CD4-positive, alpha-beta T cell treated with Interleukin-4 for 1 hour (primary cell): Measurements from ENCODE around the gene ASB16.

Experiments used
- DNase-seq, 2 donors: peaks; one replicate each; pipeline ENCODE4 v3.0.0-alpha.2; 2020 to 2022

Gene ASB16

DNA sequence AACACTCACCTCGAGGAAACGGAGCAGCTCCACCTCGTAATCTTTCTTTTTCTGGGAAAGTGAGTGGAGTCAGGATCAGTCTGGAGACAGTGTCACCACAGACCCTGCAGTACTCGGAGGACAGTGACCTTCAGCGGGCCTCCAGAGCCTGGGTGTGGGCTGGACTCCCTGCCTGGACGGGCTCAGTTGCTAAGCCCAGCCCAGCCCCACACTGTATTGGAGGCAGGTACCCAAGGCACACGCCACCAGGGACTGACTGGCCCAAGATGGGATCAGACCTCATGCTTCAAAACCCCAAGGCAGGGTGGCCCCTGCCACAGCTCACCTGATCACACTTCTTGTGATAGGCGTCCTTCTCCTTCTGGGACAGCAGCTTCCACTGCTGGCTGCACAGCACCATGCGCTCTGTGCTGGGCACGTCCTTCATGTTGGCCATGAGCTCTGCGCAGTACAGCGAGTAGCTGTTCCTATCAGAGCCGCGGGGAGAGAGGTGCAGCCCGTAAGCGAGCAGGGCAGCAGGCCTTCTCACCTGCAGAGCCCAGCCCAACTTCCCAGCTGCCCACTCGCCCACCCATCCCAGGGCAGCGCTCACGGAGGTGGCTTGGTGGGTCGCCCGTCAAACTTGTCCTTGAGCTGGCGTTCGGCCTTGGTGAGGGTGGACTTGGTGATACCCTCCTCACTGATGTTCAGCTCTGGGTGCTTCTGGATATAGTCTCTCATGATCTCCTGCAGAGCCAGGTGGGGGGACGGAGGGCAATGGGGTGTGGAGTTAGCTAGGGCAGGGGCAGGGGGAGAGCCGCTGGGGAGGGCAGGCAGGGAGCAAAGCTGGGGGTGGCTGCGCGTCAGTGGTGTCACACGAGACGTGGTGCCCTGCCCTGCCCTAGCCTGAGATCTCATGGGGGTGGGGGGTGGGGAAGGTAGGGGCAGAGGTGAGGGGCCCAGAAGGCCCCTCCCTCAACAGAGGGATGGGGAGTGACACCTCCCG, 41.1 kb downstream of the ASB16 start:
- no peak for DNase-seq

DNA sequence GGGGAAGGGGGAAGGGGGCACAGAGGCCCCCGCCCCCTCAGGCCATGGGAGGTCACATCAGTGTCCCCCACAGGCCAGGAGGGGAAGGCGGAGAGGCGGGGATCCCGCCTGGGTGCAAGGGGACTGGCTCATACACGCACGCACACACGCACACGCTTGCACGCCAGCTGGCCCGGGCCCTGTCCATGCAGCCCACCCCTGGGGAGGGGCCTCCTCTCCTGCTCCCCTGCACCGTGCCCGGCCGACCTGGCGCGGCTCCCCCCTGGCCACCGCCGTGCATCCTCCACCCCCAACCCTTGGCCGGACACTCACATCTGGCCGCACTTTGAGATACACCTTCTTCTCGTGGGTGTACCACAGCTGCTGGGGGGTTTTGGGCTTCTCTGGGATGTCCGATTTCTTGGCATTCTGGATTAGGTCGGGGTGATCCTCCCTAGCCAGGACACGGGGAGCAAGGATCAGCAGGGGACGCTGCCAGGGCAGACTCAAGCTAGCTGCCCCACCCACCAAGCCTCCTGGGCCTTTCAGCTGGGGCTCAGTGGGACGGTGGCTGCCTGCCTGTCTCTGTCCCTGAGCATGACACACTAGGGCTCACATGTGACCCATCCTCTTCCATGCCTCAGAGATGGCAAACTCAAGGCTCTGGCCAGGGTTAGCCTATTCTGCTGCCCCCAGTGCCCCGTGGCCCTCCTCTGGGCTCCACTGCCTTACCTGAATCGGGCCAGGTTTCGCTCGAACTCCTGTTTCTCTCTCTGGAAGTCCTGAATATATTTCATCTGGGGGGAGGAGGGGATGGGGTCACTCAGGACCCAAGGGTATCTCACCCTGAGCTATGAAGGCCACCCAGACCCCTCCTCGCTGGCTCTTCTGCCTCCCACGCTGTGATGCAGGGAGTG, 42.3 kb downstream of the ASB16 start:
- DNase-seq, result no peak

DNA sequence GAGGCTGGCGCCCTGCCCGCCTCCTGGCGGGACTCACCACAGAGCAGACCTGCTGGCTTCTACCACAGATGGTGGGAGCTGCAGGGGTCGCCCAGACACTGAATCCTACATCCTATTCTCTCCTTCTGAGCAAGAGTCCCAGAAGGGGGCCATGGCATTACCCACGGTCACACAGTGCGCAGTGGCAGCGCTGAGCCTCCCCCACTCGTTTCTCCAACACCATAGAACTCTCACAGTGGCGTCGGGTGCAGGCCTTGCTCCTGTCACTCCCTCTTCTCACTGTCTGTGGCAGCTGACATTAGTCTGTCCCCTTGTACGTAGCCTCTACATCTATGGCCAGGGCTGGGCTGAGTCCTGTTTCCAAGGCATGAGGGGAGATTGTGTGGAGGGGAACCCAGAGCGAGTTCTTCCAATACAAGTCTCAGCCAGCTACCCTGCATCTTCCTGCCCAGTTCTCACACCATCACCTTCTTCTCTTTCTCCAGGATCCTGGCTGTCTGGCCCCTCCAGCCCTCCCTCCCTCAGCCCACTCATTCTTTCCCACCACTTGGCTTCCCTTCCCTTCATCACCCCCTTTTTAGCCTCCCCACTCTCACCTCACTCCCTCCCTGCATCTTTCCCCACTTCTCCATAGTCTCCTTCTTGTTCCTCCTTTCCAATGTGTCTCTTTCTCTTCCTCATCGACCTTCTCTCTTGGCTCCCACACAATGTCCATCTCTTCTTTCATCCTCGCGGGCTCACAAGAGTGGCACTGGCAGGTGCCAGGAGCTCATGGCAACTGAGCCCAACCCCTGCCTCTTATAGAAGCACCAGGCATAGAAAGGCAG, 43.1 kb downstream of the ASB16 start:
- no peak for DNase-seq

DNA sequence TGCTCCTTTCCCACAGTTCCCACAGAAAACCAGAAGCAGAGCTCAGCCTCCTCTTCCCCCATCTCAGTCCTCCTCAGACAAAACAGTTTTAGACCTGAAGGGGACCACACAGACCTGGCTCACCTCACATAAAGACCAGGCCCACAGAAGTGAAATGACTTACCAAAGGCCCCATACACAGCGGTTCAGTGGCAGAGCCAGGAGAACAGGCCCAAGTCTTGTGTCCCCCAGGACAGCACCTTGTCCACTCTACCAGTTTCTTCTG, 43.7 kb downstream of the ASB16 start:
- no peak for DNase-seq

DNA sequence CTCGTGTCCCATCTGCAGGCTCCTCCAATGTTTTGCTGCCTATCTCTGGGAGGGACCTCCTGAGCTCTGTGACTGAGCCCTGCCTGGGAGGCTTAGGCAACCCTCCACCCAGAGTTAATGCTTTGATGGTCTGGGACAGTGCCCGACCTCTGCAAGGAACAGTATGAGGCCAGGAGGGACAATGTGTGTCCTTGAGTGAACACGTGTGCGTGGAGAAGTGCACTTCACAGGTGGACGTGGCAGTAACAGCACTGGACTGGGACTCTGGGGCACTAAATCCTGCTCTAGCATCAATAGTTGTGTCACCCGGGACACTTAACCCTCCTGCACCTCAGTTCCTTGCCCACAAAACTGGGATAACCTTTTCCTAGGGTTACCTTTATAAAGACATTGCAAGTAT, 44.4 kb downstream of the ASB16 start:
- DNase-seq, result no peak

DNA sequence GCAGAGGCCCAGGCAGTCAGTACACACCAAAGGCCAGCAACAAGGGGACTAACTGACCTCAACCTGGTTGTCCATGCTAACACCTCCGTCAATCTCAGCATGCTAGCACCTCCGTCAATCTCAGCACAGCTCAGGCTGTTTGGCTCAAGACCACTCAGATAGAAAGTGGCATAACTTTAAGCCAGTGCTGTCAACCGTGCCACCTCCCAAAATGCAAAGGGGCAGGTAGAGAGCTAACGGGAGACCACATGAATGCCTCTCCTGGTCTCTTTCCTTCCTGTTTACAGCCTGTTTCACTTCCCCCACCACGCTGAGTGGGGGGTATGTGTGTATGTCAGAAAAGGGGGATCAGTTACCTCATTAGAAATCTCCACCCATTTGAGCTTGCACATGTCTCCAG, 45.7 kb downstream of the ASB16 start:
- peak; percentile 56 to 67 for DNase-seq

DNA sequence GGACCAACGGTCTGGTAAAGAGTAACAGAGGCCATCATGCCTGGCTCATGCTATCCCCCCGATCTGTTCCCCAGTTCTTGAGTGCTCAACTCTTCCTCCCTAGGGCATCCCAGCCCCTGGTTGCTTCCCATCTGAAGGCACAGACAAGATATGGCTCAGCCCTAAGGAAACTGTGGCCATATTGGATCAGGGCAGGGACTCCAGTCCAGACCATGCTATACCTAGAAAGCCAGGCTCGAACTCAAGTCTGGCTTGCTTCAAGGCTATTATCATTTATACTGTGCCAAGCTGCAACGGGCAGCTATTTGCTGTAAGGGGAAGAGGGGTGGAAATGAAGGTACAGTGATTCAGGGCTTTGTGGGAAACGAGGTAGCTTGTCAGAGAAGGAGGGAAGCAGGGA, 46.2 kb downstream of the ASB16 start:
- no peak for DNase-seq

DNA sequence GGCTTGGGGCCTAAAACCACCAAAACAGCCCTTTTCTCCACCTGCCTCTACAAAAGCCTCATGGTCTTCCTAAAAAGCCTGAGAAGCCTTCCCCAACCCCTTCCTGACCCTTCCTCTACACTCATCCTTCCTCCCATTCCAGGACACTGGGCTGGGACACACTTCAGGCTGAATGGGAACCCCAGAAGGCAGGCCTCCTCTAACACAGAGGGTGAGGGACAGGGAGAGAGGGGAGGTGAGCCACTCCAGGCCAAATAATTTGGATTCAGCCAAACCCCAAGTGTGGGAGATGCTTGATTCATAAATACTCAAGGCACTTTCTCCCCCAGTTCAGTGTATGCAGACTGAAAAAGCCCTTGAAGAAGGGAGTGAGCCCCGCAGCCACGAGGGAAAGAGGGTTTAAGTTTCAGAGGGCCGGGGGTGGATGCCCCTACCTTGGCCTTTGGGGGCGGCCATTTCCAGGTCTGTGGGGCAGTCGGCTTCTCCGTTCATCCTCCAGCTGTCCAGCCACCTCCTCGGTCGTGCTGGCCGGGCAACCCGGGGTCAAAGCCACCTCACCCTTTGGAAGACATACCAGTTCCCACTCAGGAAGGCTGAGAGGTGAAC, 47.3 kb downstream of the ASB16 start:
- DNase-seq, result no peak

DNA sequence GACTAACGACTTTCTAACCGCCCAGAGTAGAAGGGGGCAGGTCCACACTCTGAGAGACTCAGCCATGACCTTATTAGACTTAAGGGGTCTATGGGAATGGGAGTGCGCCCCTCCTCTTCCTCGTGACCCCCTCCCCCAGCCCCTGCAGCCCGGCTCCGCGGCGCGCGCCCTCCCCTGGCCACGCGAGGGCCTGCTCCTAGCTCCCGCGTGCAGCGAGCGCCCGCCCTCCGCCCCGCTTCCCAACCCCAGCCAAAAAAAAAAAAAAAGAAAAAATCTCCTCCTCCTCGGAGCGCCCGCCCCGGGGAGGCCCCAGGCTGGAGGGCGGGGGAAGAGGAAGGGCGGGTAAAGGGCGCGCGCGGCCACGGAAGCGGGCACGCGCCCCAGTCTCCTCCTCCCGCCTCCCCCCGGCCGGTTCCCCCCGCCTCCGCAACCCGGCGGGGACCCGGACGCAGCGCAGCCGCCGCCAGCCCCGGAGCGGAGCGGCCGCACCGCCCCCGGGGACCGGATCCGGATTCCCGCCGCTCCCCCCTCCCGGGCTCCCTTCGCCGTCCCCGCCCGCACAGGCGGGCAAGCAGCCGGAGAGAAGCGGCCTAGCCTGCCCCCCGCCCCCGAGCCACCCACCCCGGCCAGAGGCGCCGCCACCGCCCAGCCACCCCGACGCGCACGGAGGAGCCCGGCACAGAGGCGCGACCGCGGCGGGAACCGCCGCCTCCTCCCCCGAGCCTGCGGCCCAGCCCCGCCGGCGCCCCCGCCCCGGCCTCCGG, 48.0 kb downstream of the ASB16 start:
- DNase-seq, result peak; percentile 90 to 91

DNA sequence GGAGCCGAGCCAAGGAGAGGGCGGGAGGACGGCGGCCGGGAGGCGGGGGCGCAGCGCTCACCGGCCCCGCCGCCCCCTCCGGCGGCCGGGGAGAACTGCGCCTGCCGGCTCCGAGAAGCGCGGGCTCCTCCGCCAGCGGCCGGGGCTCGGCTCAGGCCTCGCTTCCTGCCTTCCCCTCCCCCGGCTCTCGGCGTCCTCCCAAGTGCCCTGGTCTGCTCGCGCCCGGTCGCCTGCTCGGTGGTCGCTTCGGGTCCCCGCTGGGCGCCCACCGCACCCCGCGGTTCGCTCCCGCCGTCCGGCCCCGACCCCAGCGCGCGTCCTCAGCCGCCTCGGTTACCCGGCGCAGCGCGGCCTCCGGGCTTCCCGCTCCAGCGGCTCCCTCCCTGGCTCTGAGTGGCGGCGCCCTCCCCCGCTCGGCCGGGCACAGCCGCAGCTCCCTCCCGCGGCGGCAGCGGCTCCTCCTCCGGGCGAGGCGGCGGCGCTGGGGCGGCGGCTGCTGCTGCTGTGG, 48.7 kb downstream of the ASB16 start:
- DNase-seq, result peak; percentile 68 to 74

DNA sequence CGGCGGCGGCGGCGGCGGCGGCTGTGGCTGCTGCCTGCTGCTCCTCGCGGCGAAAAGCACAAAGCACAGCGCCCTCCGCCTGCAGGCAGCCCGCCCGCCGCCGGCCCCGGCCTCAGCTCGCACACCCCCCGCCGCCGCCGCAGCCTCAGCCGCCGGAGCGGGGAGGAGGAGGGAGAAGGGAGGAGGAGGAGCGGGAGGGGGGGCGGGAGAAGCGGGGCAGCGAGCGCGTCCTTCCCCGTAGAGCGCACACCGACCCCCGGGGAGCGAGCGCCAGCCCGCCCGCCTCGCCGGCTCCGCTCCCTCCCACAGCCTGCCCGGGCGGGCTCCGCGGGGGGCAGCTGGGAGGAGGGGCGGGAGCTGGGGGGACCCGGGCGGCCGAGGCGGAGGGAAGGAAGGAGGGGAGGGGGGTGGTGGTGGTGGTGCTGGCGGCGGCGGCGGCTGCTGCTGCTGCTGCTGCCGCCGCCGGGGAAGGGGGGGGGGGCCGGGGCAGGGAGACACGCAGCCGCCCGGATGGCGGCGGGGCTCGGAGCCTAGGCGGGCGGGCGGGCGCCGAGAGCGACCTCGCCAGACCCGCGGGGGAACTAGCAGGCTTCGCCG, 49.2 kb downstream of the ASB16 start, which contains the start of gene UBTF:
Gene UBTF (minus strand): TSS at position 60 of the 597 bp plus-strand sequence. CDS start 1,446 bp downstream, outside the sequence.
- peak; percentile 80 to 83 for DNase-seq

DNA sequence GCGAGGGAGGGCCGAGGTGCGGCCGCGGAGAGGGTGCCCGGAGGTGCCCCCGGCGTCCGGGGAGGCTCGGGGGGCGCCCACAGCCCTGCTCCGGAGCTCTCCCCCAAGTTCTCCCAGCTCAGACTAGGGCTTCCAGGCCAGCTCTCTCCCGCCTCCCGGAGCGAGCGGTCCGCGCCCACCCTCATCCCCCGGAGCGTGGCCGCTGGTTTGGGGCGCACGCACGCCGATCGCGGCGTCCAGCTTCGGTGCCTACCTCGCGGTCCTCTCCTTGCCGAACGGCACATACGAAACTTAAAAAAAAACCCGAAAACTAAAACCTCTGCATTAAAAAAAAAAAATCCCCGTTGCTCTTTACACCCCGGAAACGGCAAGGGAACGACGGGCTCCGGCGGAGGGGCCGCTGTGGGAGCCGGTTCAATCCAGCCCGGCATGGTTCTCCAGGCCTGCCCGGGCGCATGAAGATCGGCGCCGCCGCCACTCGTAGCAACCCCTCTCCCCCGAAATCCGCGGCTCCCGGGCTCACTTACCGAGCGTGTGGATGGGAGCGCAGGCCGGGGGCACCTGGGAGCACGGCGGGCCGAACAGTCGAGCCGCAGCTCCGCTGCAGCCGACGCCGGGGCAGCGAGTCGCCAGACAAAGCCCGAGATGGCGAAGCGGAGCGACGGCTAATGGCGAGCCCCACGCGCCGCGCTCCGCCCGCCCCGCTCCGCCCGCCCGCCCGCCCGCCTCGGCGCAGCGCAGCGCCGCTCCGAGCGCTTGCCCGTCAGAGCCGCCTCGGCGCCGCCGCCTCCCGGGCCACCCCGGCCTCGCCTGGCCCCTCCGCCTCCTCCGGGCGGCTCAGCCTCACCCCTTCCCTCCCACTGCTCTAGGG, 49.9 kb downstream of the ASB16 start:
- peak; percentile 39 to 56 for DNase-seq

DNA sequence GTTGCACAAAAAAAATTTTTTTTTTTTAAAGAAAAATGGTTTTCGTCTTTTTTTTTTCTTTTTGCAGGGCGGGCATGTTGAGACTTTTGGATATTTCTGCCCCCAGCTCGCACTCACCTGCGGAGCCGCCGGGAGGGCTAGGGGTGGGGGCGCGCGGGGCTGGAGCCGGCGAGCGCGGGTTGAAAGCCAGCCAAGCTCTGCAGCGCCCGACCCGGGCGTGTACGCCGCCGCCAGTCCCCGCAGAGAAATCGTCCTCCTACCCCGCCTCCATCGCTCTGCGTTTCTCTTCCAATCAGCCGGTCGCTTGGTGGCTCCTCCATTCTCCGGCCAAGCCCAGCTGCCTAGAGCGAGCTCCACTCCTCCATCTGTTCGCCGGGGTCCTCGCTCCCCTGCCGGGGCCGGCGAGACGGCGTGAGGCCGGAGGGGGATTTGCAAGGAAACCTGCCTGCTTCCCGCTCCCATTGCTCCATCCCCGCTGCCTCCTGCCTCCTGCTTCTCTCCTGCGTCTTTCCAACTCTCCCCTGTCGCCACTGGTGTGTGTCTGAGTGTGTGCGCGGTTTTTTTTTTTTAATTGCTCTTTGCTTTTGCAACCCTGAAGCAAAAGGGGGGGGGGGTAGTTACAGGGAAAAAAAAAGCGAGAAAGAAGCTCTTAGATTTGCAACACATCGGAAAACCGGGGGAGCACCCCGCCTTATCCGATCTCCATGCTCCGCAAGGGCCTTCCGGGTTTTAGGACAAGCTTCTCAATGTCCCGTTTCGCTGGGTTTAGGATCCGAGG, 50.8 kb downstream of the ASB16 start:
- DNase-seq, result peak; percentile 66 to 67

DNA sequence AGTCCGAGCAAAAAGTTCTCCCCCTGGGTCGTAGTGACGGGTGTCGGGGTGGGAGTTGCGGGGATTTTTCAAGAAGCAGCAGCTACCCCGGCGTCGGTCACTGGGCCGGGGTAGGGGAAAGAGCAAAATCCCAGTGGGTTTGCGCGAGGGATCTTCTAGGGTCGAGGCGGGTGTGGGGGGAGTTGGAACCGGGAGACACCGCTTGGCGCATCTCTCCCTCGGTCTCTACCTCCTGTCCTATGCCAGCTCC, 51.3 kb downstream of the ASB16 start:
- DNase-seq, result no peak

DNA sequence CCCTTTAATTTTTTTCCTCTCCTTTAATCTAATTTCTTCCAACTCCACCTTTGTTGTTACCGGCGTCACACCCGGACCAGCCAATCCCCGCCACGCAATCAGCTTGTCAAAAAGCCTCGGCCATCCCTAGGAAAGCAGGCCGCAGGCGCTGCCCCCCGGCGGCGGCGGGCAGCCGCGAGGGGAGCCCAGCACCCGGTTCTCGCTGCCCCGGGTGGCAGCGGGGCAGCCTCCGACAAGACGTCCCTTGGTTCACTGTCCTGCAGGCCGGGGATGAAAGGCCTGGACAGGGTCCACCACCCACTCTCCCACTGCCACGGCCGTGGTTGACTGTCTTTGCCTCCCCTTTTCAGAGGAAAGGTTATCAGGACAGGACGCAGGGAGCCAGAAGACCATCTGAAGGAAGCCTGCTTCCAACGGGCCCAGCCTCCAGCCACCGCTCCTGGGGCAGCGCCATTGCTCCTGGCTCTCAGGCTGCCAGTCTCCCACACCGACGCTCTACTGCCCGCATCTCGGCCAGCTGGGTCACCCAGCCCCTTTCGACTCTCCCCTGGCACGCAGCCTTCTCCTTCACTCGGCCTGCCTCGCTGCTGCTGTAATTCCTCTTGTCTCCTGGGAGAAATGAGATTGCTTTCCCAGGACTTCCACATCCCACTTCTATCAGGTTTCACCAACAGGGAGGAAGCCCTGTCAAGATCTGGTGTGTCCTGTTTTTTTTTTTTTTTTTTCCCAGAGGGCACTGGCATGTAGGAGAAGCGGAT, 51.8 kb downstream of the ASB16 start:
- peak; percentile 57 to 68 for DNase-seq

DNA sequence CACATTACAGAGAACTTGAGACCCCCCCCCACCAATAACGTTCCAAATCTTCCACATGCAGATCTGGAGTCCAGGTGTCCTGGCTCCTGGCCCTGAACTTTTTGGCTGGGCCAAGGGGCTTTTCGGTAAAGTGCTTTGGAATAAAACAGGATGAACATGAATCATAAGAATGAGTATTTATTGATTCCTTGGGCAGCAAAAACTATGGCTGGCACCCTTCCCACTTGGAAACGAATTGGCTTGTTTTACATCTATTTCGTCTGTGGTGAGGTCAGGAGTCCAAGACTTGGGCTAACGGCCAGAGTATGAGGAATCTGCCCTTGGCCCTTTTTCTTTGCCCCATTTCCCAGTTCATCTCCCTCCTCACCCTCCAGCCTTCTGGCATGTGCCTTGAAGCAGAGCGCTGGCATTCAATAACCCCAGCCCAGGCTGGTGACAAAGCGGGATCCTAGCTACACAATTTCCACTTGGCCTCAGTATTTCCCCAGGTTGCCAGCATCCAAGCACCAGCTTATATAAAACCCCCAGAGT, 53.1 kb downstream of the ASB16 start:
- no peak for DNase-seq
